ENCODE measurements around the gene RAI1. TPM values are rescaled to one million over a fixed set of nuclear protein-coding genes. Genes with fewer than 3 reads are reported as not detected.
A peak's percentile ranks its signal among the peaks of the same experiment; 100 is the strongest.

Gene RAI1
- total and polyA plus RNA-seq, 2 donors = 17.5 to 20.2 TPM

DNA sequence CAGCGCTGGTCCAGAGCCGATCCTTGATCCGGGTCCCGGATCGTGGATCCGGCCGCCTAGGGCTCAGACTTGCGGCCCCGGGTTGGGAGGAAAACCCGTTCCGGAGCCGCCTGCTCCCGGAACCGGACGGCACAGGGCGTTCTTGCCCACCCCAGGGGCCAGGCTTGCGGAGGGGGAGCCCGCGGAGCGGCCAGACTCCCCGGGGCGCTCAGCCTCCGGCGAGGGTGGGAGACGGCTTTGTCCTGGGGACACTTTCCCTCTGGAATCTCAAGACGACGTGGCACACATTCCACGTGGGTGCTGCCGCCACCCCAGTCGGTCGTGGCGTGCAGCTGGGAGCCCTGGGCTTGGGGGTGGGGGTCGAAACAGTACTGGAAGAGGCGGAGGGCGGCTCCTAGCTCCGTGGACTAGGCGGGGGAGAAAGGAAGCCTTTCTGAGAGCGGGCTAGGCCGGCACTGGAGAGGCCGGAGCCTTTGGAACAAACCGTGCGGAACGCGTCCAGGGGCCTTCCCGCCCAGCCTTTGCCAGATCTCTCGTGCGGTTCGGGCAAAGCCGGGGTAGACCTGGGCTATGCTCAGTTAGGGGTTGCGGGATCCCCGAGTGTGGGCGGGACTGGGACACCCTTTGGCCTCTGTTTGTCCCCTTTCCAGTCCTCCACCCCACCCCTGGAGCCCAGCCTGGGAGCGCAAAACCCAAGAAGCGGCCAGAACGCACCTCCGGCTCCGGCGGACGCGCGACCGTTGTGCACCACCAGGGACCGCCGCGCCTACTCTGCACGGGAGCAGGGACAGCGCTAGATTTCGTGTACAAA is 129.0 kb downstream of the RAI1 start:
- DNase-seq (ENCODE audit: extremely low spot score) = no peak
- no peaks in the 10 kb centered on the region for H3K4me1 ChIP-seq (ENCODE audit: insufficient read depth)
- 37% methylated on average over 68 of the region's 68 CpGs for WGBS
- H3K4me3 ChIP-seq (ENCODE audit: low read depth, low read length) = peak overlapping the region; percentile 14
- no peak overlapping the region for H3K27ac ChIP-seq (ENCODE audit: low read depth)
- peaks cover 9% of the 10 kb centered on the region for H3K36me3 ChIP-seq (ENCODE audit: insufficient read depth)

DNA sequence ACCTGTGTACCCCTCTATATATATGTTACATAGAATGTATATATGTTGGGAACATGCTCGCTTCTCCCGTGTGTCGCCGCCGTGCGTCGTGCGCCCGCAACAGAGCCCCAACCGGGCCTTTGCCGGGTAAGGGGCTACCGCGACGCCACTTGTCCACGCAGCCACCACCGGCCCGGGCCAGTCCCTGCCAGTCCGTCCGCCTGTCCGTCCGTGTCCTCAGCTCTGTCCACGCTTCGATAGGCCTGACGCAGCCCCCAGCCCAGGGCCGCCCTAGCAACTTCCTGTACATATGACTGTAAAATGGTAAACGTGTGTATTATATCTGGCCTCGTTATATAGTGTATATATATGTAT is 129.6 kb downstream of the RAI1 start:
- no peak overlapping the region for H3K4me3 ChIP-seq (ENCODE audit: low read depth, low read length)
- WGBS = 69% methylated on average over 27 of the region's 27 CpGs
- no peak for DNase-seq (ENCODE audit: extremely low spot score)
- H3K27ac ChIP-seq (ENCODE audit: low read depth) = no peak overlapping the region
- peaks cover 9% of the 10 kb centered on the region for H3K36me3 ChIP-seq (ENCODE audit: insufficient read depth)
- H3K4me1 ChIP-seq (ENCODE audit: insufficient read depth) = no peaks in the 10 kb centered on the region

DNA sequence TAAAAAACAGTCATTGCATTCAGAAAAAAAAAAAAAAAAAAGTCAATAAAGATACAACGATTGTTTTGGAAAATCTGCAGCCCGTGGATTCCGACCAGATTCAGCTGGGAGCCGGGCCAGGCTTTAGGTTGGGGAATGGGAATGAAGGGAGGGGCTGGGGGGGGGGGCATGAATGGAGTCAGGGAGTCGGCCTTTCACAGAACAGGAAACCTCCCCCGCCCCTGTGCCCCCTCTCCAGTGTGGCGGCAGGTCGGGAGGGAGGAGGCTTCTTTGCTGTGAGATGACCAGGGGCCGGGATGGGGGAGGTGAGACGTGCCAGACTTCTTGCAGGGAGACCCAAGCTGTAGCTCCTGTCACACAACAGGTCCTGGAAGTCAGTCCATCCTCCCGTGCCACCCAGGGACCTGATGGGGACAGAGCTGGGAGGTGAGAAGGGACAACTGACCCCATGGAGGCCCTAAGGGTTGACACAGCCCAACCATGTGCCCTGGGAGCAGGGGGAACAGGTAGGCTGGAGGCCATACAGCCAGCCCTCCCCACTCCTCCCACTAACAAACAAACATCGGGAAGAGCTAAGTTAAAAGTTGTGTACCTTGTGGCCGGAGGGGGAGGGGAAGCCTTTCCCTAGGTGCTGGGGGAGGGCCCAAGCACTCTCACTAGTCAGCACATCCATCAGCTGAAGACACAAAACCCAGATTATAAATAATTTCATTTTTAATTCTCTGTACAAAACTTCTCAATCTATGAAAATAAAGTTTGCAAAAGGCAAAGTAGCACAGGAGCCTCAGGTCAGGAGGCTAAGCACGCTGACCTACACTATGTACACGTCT is 130.3 kb downstream of the RAI1 start:
- Histone ChIP-seq H3K36me3 (ENCODE audit: insufficient read depth) (peaks cover 6% of the 10 kb centered on the region), H3K4me3 (ENCODE audit: low read depth, low read length) (no peak overlapping the region), H3K4me1 (ENCODE audit: insufficient read depth) (no peaks in the 10 kb centered on the region), H3K27ac (ENCODE audit: low read depth) (peak overlapping the region; percentile 47)
- WGBS = 31% methylated on average over 15 of the region's 15 CpGs
- no peak for DNase-seq (ENCODE audit: extremely low spot score)

DNA sequence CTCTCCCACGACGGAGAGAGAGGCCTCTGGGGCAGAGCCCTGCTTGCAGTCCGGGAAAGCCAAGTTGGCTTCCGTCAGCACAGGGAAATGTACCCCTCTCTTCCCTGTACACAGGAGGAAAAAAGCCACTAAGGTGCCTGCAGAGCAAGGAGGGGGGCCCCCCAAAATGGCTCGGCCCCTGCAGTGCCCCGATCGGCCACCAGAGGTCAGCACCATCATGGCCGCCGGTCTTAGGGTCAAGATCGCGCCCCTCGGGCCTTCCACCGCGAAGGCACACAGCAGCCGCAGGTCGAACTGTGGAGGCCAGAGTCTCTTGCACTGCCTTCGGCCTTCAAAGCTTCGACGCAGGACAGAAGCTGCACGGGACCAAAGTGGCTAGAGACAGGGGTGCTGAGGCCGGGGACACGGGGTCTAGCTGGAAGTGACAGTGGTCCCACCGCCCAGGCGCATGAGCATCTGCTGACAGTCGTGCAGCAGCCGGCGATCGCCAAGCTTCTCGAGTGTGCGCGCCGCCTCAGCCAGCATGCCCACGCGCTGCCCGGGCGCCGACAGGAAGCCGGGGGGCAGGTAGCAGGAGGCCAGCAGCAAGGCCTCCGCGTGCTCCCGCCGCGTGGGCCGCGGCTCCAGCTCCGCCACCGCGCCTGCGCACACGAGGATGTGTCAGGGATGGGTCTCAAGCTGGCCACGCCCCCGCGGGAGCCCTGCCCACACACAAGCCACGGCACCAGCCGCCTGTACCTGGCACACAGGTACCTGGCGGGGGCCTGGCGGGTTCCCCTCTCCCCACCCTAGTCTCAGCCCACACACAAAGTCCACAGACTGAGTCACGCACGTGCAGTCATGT is 131.2 kb downstream of the RAI1 start:
- H3K4me3 ChIP-seq (ENCODE audit: low read depth, low read length) = no peak overlapping the region
- no peaks in the 10 kb centered on the region for H3K4me1 ChIP-seq (ENCODE audit: insufficient read depth)
- DNase-seq (ENCODE audit: extremely low spot score) = peak; percentile 52
- 58% methylated on average over 59 of the region's 59 CpGs for WGBS
- H3K27ac ChIP-seq (ENCODE audit: low read depth) = no peak overlapping the region
- H3K36me3 ChIP-seq (ENCODE audit: insufficient read depth) = peaks cover 4% of the 10 kb centered on the region

DNA sequence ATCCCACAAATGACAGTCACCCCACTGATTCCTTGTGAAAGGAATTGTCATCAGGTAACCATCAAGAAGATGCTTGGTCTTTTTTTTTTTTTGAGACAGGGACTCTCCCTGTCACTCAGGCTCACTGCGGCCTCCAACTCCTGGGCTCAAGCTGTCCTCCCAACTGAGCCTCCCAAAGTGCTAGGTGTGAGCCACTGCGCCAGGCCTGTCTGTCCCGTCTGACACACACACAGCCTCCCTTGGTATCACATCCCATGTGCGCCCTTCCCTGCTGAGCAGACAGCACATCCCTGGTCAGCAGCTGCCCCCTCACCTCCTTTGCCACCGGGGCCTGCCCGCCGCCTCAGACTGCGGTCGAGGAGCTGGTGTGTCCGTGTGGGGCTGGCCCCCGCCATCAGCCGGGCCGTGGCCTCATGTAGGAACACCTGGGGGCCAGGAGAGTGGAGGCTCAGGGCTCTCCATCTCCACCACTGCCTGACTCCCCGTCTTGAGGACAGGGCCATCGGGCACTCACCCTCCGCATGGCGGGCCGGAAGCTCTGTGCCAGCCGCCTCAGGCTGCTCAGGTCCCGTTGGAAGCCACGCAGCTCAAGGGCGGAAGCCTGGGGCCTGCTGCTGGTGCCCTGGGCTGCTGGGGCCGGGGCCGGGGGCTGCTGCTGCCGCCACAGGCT is 131.9 kb downstream of the RAI1 start:
- 93% methylated on average over 25 of the region's 25 CpGs for WGBS
- H3K27ac ChIP-seq (ENCODE audit: low read depth) = no peak overlapping the region
- peaks cover 4% of the 10 kb centered on the region for H3K36me3 ChIP-seq (ENCODE audit: insufficient read depth)
- no peak overlapping the region for H3K4me3 ChIP-seq (ENCODE audit: low read depth, low read length)
- DNase-seq (ENCODE audit: extremely low spot score) = no peak
- no peaks in the 10 kb centered on the region for H3K4me1 ChIP-seq (ENCODE audit: insufficient read depth)

DNA sequence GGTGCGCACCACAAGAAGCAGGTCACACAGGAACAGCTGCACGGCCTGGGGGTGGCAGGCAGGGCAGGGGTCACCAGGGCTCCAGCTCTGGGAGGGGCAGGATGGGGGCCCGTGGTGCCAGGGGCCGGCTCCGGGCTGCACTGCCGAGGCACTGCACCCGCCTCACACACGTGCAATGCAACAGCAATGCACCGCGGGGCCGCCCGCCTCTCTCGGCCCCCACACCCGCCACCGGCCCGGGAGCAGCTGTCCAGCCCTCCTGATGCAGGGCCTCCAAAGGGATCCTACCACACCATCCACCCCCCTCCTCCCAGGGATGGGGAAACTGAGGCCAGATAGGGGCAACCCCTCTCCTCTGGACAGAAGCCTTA is 132.5 kb downstream of the RAI1 start:
- no peak overlapping the region for H3K4me3 ChIP-seq (ENCODE audit: low read depth, low read length)
- H3K36me3 ChIP-seq (ENCODE audit: insufficient read depth) = peaks cover 7% of the 10 kb centered on the region
- no peak for DNase-seq (ENCODE audit: extremely low spot score)
- WGBS = 84% methylated on average over 16 of the region's 16 CpGs
- no peak overlapping the region for H3K27ac ChIP-seq (ENCODE audit: low read depth)
- H3K4me1 ChIP-seq (ENCODE audit: insufficient read depth) = no peaks in the 10 kb centered on the region

DNA sequence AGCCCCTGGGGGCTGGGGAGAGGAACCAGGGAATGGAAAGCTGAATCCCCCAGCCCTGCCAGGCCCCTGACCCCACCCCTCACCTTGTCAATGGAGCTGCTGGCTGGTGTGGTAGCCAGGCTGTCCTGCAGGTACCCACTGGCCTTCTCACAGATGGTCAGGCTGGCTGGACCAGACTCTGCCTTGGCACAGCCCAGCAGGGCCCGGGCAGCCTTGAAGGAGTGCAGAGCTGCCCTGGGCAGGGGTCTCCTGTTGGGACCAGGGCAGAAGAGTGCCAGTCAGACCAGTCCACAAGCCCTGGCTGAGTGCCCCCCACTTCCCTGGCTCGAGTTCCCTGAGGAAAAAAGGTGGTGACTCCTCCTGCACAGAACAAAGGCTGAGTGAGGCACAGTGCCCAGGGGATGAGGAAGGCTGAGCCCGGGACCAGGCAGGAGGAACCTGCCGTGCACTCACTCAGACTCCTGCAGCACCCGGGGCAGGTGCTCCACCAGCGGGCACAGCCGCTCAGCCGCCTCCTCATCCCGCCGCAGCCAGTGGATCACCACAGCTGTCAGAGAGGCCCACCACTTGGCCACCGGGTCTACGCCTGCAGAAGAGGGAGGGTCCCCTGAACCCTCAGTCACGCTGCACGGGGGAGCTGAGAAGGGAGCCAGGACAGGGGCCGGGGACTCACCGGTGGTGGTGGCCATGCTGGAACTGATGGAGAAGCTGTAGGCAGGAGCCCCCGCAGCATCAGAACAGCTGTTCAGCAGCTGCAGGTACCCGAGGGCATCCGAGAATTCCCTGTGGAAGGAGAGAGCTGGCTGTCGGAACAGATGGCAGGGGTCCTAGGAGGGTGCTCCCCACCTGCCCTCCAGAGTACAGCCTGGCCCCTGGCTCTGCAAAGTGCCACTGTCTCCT is 133.2 kb downstream of the RAI1 start:
- 88% methylated on average over 20 of the region's 20 CpGs for WGBS
- no peak overlapping the region for H3K4me3 ChIP-seq (ENCODE audit: low read depth, low read length)
- DNase-seq (ENCODE audit: extremely low spot score) = no peak
- H3K4me1 ChIP-seq (ENCODE audit: insufficient read depth) = no peaks in the 10 kb centered on the region
- no peak overlapping the region for H3K27ac ChIP-seq (ENCODE audit: low read depth)
- peaks cover 7% of the 10 kb centered on the region for H3K36me3 ChIP-seq (ENCODE audit: insufficient read depth)

DNA sequence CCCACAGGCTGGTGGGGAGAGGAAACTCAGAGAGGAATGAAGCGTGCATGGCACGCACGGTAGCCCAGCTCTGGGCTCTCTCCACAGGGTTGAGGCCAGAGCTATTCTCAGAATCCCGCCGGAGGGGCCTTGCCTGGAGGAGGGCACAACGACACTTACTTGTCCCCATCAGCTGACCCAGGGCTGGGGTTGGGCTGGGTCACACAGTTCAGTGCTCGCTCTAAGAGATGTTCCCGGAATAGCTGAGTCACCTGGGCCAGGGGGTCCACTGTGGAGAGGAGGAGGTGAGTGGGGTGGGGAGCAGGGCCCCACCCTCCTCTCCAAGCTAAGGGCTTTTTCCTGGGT is 133.8 kb downstream of the RAI1 start:
- no peak for DNase-seq (ENCODE audit: extremely low spot score)
- 80% methylated on average over 8 of the region's 8 CpGs for WGBS
- Histone ChIP-seq H3K4me3 (ENCODE audit: low read depth, low read length) (no peak overlapping the region), H3K4me1 (ENCODE audit: insufficient read depth) (no peaks in the 10 kb centered on the region), H3K36me3 (ENCODE audit: insufficient read depth) (peaks cover 7% of the 10 kb centered on the region), H3K27ac (ENCODE audit: low read depth) (no peak overlapping the region)

DNA sequence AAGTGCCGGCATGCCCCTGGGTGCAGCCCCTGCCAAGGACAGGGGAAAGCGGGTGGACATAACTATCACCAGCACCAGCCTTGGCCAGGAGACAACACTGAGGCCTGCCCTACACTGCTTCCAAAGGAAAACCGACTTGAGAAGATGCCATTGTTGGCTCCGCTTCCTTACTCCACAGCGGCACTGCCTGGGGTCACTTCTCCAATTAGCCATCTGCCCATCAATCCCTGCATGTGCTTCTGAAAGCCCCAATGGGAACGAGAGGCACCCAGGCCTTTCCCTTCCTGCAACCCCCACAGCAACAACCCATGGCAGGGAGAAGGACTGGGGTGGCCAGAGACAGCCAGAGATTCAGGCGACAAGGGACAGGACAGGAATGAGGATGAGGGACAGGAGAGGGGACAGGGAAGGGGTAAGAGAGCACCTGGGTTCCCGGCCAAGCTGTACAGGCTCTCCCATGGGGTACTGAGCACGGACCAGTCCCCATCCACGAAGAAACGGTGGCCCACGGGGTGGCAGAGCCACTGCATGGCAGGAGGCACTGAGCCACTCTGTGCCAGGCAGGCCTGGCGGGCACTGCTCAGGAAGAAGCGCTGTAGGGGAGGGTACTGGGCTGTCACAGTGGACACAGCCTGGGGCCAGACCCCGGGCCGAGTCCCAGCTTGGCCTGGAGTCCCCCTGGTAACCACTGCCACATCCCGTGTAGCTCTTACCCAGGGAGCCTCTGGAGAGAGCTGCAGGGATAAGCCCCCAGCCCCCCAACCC is 134.4 kb downstream of the RAI1 start:
- no peak for DNase-seq (ENCODE audit: extremely low spot score)
- WGBS = 86% methylated on average over 17 of the region's 17 CpGs
- Histone ChIP-seq H3K4me3 (ENCODE audit: low read depth, low read length) (no peak overlapping the region), H3K36me3 (ENCODE audit: insufficient read depth) (peaks cover 7% of the 10 kb centered on the region), H3K4me1 (ENCODE audit: insufficient read depth) (no peaks in the 10 kb centered on the region), H3K27ac (ENCODE audit: low read depth) (no peak overlapping the region)

DNA sequence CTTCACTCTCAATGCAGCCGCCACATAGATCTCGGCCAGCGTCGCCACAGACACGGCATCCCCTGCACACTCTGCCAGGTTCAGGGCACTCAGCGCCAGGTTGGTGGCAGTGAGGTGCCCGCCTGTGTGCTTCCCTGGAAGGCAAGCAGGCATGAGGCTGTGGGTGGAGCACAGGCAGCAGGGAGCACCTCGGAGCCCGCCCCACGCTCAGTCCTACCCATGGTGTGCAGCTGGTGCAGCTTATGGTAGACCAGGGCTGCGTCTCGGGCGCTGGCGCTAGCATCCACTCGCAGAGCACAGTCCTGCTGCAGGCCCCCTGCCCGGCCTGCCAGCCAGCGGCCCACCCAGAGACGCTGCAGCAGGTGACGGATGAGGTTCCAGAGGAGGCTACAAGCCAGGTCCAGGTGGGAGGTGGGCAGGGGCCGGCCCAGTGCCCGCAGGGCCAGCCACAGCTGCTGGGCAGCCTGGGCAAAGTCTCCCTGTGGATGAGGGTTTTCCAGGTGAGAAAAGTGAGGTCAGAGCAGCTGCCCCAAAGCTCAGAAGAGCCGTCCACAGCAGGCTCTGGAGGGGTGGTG is 135.1 kb downstream of the RAI1 start:
- DNase-seq (ENCODE audit: extremely low spot score) = no peak
- no peaks in the 10 kb centered on the region for H3K4me1 ChIP-seq (ENCODE audit: insufficient read depth)
- 94% methylated on average over 22 of the region's 22 CpGs for WGBS
- H3K27ac ChIP-seq (ENCODE audit: low read depth) = no peak overlapping the region
- no peak overlapping the region for H3K4me3 ChIP-seq (ENCODE audit: low read depth, low read length)
- H3K36me3 ChIP-seq (ENCODE audit: insufficient read depth) = peaks cover 7% of the 10 kb centered on the region

DNA sequence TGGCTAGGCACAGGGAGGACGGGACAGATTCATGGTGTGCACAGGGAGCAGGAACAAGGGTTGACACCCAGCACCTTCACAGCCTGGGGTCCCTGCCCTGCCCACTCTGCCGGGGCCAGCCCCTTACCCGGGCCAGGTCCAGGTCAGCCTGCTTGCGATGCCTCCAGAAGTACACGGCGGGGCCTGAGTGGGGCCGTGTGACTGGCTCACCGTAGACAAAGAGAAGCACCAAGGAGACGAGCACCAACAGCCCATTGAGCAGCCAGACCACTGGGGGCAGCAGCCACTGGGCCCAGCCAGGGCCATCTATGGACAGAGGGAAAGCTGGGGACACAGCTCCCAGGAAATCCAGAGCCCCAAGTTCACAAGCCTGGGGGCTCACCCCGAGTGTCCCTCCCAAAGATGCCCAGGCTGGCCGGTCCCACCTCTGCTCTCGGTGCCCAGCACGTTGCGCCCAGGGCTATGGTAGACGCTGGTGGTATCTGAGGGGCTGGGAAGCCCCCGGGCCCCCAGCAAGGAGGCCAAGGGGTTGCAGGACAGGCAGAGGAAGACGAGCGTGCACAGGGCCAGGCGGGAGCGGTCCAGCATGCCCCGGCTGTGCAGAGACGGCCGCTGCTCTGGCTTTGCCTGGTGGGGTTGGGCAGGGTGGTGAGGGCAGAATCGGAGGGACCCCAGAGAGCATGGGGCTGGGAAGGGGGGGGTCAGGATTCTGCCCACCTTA is 135.7 kb downstream of the RAI1 start:
- no peak overlapping the region for H3K27ac ChIP-seq (ENCODE audit: low read depth)
- H3K4me1 ChIP-seq (ENCODE audit: insufficient read depth) = no peaks in the 10 kb centered on the region
- WGBS = 87% methylated on average over 24 of the region's 24 CpGs
- DNase-seq (ENCODE audit: extremely low spot score) = no peak
- no peak overlapping the region for H3K4me3 ChIP-seq (ENCODE audit: low read depth, low read length)
- H3K36me3 ChIP-seq (ENCODE audit: insufficient read depth) = peaks cover 7% of the 10 kb centered on the region
